Measurements from ENCODE around the gene ADD1.
A peak's percentile ranks its signal among the peaks of the same experiment; 100 is the strongest.

The ADD1 gene

GRCh38 chr4:2832309-2832980 is 11.2 kb upstream of the ADD1 start:
- Mint-ChIP-seq H3K27ac (peak overlapping the region; percentile 97), H3K9me3 (no peaks in the 10 kb centered on the region), H3K36me3 (peaks cover 59 to 70% of the 10 kb centered on the region in 2 donors), H3K4me1 (peaks cover 47 to 72% of the 10 kb centered on the region in 2 donors), H3K27me3 (no peaks in the 10 kb centered on the region), H3K4me3 (peak overlapping the region; percentile 52 to 65)
- ATAC-seq (replicated peaks) (peak; percentile 88 to 90), DNase-seq (peak; percentile 77)

- Mint-ChIP-seq H3K9me3 (no peaks in the 10 kb centered on the region), H3K4me1 (peaks cover 54 to 76% of the 10 kb centered on the region in 2 donors), H3K4me3 (peak overlapping the region; percentile 52 to 65), H3K36me3 (peaks cover 55 to 63% of the 10 kb centered on the region in 2 donors), H3K27me3 (no peaks in the 10 kb centered on the region), H3K27ac (peak overlapping the region; percentile 97)
- ATAC-seq (replicated peaks) (peak; percentile 19 to 24), DNase-seq (no peak)
These were observed 10.5 kb upstream of the ADD1 start for GRCh38 chr4:2832981-2833670.

- Mint-ChIP-seq H3K9me3 (no peaks in the 10 kb centered on the region), H3K4me3 (no peak overlapping the region), H3K36me3 (peaks cover 50 to 58% of the 10 kb centered on the region in 2 donors), H3K4me1 (peaks cover 53 to 76% of the 10 kb centered on the region in 2 donors), H3K27me3 (no peaks in the 10 kb centered on the region), H3K27ac (peak overlapping the region; percentile 97)
- no peak for DNase-seq
- ATAC-seq (replicated peaks), result no peak
These were observed 10.0 kb upstream of the ADD1 start for GRCh38 chr4:2833671-2834000.

GRCh38 chr4:2834001-2834921 is 9.4 kb upstream of the ADD1 start:
- Mint-ChIP-seq H3K27ac (peak overlapping the region; percentile 97), H3K36me3 (peaks cover 44 to 52% of the 10 kb centered on the region in 2 donors), H3K4me1 (peaks cover 49 to 76% of the 10 kb centered on the region in 2 donors), H3K27me3 (no peaks in the 10 kb centered on the region), H3K4me3 (no peak overlapping the region), H3K9me3 (no peaks in the 10 kb centered on the region)
- no peak for DNase-seq
- ATAC-seq (replicated peaks), result no peak

GRCh38 chr4:2835978-2836377 is 7.7 kb upstream of the ADD1 start:
- no peaks in the 10 kb centered on the region for H3K27me3 Mint-ChIP-seq
- ATAC-seq (replicated peaks) (no peak), DNase-seq (no peak)
- H3K36me3 Mint-ChIP-seq, result peaks cover 33 to 48% of the 10 kb centered on the region in 2 donors
- peak overlapping the region; percentile 92 for H3K27ac Mint-ChIP-seq
- H3K4me1 Mint-ChIP-seq, result peaks cover 50 to 81% of the 10 kb centered on the region in 2 donors
- H3K9me3 Mint-ChIP-seq, result peaks cover 3 to 4% of the 10 kb centered on the region in 2 donors
- H3K4me3 Mint-ChIP-seq, result no peak overlapping the region

GRCh38 chr4:2836391-2836859 is 7.2 kb upstream of the ADD1 start:
- no peak for DNase-seq
- no peak overlapping the region for H3K4me3 Mint-ChIP-seq
- peak overlapping the region; percentile 92 for H3K27ac Mint-ChIP-seq
- H3K4me1 Mint-ChIP-seq, result peaks cover 51 to 81% of the 10 kb centered on the region in 2 donors
- H3K9me3 Mint-ChIP-seq, result peaks cover 3 to 4% of the 10 kb centered on the region in 2 donors
- no peaks in the 10 kb centered on the region for H3K27me3 Mint-ChIP-seq
- ATAC-seq (replicated peaks), result no peak
- peaks cover 30 to 43% of the 10 kb centered on the region in 2 donors for H3K36me3 Mint-ChIP-seq

GRCh38 chr4:2837110-2837903 is 6.3 kb upstream of the ADD1 start:
- DNase-seq (no peak), ATAC-seq (replicated peaks) (no peak)
- Mint-ChIP-seq H3K36me3 (peaks cover 24 to 37% of the 10 kb centered on the region in 2 donors), H3K4me1 (peaks cover 48 to 74% of the 10 kb centered on the region in 2 donors), H3K9me3 (peaks cover 3 to 4% of the 10 kb centered on the region in 2 donors), H3K27me3 (no peaks in the 10 kb centered on the region), H3K27ac (peak overlapping the region; percentile 92), H3K4me3 (peak overlapping the region; percentile 74 to 75)

GRCh38 chr4:2837904-2838496 is 5.6 kb upstream of the ADD1 start:
- H3K27me3 Mint-ChIP-seq, result no peaks in the 10 kb centered on the region
- H3K4me3 Mint-ChIP-seq, result peak overlapping the region; percentile 74 to 75
- peaks cover 47 to 74% of the 10 kb centered on the region in 2 donors for H3K4me1 Mint-ChIP-seq
- ATAC-seq (replicated peaks), result peak; percentile 64 to 68
- peaks cover 17 to 30% of the 10 kb centered on the region in 2 donors for H3K36me3 Mint-ChIP-seq
- H3K27ac Mint-ChIP-seq, result peak overlapping the region; percentile 92
- peaks cover 3 to 4% of the 10 kb centered on the region in 2 donors for H3K9me3 Mint-ChIP-seq
- DNase-seq, result no peak

- peaks cover 40 to 67% of the 10 kb centered on the region in 2 donors for H3K4me1 Mint-ChIP-seq
These were observed 4.6 kb upstream of the ADD1 start for GRCh38 chr4:2839060-2839459.

GRCh38 chr4:2842687-2843262 is 869 bp upstream of the ADD1 start:
- Mint-ChIP-seq H3K36me3 (peaks cover 7 to 15% of the 10 kb centered on the region in 2 donors), H3K27ac (peak overlapping the region; percentile 95), H3K9me3 (peaks cover 3 to 4% of the 10 kb centered on the region in 2 donors), H3K4me3 (peak overlapping the region; percentile 90 to 93), H3K27me3 (no peaks in the 10 kb centered on the region), H3K4me1 (peaks cover 37 to 62% of the 10 kb centered on the region in 2 donors)
- ATAC-seq (replicated peaks) (no peak), DNase-seq (no peak)

More at GRCh38 chr4:2839060-2839459, 4.6 kb upstream of the ADD1 start:
- peak overlapping the region; percentile 75 for H3K27ac Mint-ChIP-seq
- H3K4me3 Mint-ChIP-seq, result peak overlapping the region in 1 of 2 donors; percentile 64
- H3K36me3 Mint-ChIP-seq, result peaks cover 12 to 21% of the 10 kb centered on the region in 2 donors
- DNase-seq (no peak), ATAC-seq (replicated peaks) (no peak)
- H3K27me3 Mint-ChIP-seq, result no peaks in the 10 kb centered on the region
- peaks cover 3 to 4% of the 10 kb centered on the region in 2 donors for H3K9me3 Mint-ChIP-seq

- Mint-ChIP-seq H3K4me3 (peak overlapping the region; percentile 90 to 93), H3K36me3 (peaks cover 7 to 15% of the 10 kb centered on the region in 2 donors), H3K27me3 (no peaks in the 10 kb centered on the region), H3K27ac (peak overlapping the region; percentile 95), H3K9me3 (peaks cover 3 to 4% of the 10 kb centered on the region in 2 donors), H3K4me1 (peaks cover 34 to 60% of the 10 kb centered on the region in 2 donors)
- DNase-seq (no peak), ATAC-seq (replicated peaks) (peak; percentile 5 to 15)
These were observed 419 bp downstream of the ADD1 start for GRCh38 chr4:2843941-2844584.

- Mint-ChIP-seq H3K27ac (peak overlapping the region; percentile 57), H3K4me3 (peak overlapping the region; percentile 84 to 86), H3K27me3 (no peaks in the 10 kb centered on the region), H3K36me3 (peaks cover 4 to 16% of the 10 kb centered on the region in 2 donors), H3K4me1 (peaks cover 47 to 74% of the 10 kb centered on the region in 2 donors), H3K9me3 (no peaks in the 10 kb centered on the region)
- DNase-seq (no peak), ATAC-seq (replicated peaks) (no peak)
These were observed 2.5 kb downstream of the ADD1 start for GRCh38 chr4:2846172-2846571.
